SJCRH30 (cell line): ENCODE data around the gene RIPOR3. TPM values are rescaled to one million over a fixed set of nuclear protein-coding genes. Genes with fewer than 3 reads are reported as not detected.

Experiments
- DNase-seq, 2 experiments: peaks; one replicate each; pipeline ENCODE4 v3.0.0-alpha.2; 2015 to 2020
- H3K27ac ChIP-seq: fragments of 250-450 bp; sonication (Bioruptor Pico); 2 replicates; pipeline ENCODE4 v1.5.1; 2020; ENCODE audit warnings: mild to moderate bottlenecking, moderate library complexity
- H3K27me3 ChIP-seq: fragments of 250-450 bp; sonication (Bioruptor Pico); 2 replicates; pipeline ENCODE4 v1.5.1; 2020; ENCODE audit warnings: mild to moderate bottlenecking, moderate library complexity
- H3K36me3 ChIP-seq: fragments of 250-450 bp; sonication (Bioruptor Pico); 2 replicates; pipeline ENCODE4 v1.5.1; 2020; ENCODE audit warnings: mild to moderate bottlenecking, moderate library complexity
- H3K4me1 ChIP-seq: fragments of 250-450 bp; sonication (Bioruptor Pico); 2 replicates; pipeline ENCODE4 v1.5.1; 2020; ENCODE audit warnings: mild to moderate bottlenecking, moderate library complexity
- H3K4me3 ChIP-seq: fragments of 250-450 bp; sonication (Bioruptor Pico); 2 replicates; pipeline ENCODE4 v1.5.1; 2020; ENCODE audit warnings: mild to moderate bottlenecking, moderate library complexity
- H3K9me3 ChIP-seq: fragments of 250-450 bp; sonication (Bioruptor Pico); replicated peaks from 2 replicates; pipeline ENCODE4 v1.5.1; 2020; ENCODE audit warnings: mild to moderate bottlenecking, moderate library complexity
- total RNA-seq: library from RNA; depleted of rRNA; stranded (reverse); fragments of >200 nt; shearing (Covaris generic); gene quantifications from 2 replicates; pipeline ENCODE4 v1.2.3, GENCODE V29; 2014; rRNA removed

The RIPOR3 gene, protein sequence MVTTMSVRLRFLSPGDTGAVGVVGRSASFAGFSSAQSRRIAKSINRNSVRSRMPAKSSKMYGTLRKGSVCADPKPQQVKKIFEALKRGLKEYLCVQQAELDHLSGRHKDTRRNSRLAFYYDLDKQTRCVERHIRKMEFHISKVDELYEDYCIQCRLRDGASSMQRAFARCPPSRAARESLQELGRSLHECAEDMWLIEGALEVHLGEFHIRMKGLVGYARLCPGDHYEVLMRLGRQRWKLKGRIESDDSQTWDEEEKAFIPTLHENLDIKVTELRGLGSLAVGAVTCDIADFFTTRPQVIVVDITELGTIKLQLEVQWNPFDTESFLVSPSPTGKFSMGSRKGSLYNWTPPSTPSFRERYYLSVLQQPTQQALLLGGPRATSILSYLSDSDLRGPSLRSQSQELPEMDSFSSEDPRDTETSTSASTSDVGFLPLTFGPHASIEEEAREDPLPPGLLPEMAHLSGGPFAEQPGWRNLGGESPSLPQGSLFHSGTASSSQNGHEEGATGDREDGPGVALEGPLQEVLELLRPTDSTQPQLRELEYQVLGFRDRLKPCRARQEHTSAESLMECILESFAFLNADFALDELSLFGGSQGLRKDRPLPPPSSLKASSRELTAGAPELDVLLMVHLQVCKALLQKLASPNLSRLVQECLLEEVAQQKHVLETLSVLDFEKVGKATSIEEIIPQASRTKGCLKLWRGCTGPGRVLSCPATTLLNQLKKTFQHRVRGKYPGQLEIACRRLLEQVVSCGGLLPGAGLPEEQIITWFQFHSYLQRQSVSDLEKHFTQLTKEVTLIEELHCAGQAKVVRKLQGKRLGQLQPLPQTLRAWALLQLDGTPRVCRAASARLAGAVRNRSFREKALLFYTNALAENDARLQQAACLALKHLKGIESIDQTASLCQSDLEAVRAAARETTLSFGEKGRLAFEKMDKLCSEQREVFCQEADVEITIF
- total RNA-seq = 1.7 and 2.6 TPM in 2 replicates

DNA sequence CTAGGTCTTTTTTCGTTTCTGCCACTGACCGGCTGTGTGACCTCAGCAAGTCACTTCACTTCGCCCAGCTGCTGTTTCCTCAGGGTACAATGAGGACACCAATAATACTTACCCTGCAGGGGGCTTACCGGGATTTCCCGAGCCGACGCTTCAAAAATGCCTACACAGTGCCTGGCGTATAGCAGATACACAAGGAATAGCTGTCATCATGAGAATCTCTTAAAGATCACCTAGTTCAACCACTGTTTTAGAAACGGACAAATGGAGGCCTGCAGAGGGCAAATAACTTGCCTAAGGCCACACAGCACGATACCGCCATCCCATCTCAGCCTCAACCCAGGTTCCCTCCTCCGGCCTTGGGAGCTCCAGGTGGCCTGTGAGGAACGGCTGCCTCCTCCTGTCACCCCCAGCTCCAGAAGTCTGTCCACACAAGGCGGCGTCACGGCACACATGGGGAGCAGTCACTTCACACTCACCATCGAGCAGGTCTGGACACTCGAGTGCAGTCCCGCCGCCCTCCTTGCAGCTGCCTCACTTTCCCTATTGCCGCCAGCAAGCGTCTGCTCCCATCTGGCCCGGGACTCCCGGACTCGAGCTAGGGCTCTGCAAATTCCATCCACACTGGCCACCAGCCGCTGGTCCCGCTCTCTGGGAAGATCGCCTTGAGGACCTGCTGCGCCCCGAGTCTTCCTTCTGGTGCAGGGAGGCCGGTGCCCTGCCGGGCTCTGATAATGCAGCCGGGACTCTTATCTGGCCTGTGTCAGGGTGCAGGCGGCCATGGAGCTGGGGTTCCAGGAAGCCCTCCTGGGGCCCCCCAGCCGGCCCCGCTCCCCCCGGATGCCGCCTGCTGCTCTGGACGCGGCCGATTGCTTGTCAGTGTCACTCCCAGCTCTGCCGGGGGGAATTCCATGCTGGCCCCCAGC lies at the start of gene RIPOR3:
Gene RIPOR3 (minus strand): TSS at position 893 of the 923 bp plus-strand sequence. CDS start 414 bp downstream, at position 479.
- no peak within 1 kb of the TSS for H3K27ac ChIP-seq
- peaks cover 46% of the 10 kb centered on the region for H3K27me3 ChIP-seq
- H3K9me3 ChIP-seq = no peaks in the 10 kb centered on the region
- peak; percentile 60 to 74 for DNase-seq
- H3K4me1 ChIP-seq = peaks cover 14% of the 10 kb centered on the region
- no peaks in the 10 kb centered on the region for H3K36me3 ChIP-seq
- H3K4me3 ChIP-seq = peak within 1 kb of the TSS; percentile 14

- H3K27ac ChIP-seq = no peak overlapping the region
- DNase-seq = no peak
- H3K4me3 ChIP-seq = no peak overlapping the region
- H3K27me3 ChIP-seq = peaks cover 3% of the 10 kb centered on the region
- no peaks in the 10 kb centered on the region for H3K36me3 ChIP-seq
- peaks cover 2% of the 10 kb centered on the region; the same call in 1 of the 2 replicates for H3K4me1 ChIP-seq
- H3K9me3 ChIP-seq = no peaks in the 10 kb centered on the region
Observed at GRCh38 chr20:50737352-50737751, 46.0 kb upstream of the RIPOR3 start.

GRCh38 chr20:50735813-50736212 lies 44.5 kb upstream of the RIPOR3 start:
- H3K4me1 ChIP-seq = peaks cover 2% of the 10 kb centered on the region; the same call in 1 of the 2 replicates
- no peaks in the 10 kb centered on the region for H3K9me3 ChIP-seq
- no peak overlapping the region for H3K4me3 ChIP-seq
- H3K27ac ChIP-seq = no peak overlapping the region
- peaks cover 9% of the 10 kb centered on the region for H3K27me3 ChIP-seq
- DNase-seq = no peak
- H3K36me3 ChIP-seq = no peaks in the 10 kb centered on the region

- Histone ChIP-seq H3K27ac (no peak overlapping the region), H3K9me3 (no peaks in the 10 kb centered on the region), H3K4me3 (no peak overlapping the region), H3K4me1 (peaks cover 2% of the 10 kb centered on the region; the same call in 1 of the 2 replicates), H3K27me3 (peaks cover 9% of the 10 kb centered on the region), H3K36me3 (no peaks in the 10 kb centered on the region)
- DNase-seq = no peak
Observed at GRCh38 chr20:50734730-50735679, 43.7 kb upstream of the RIPOR3 start.

GRCh38 chr20:50733644-50734349 lies 42.5 kb upstream of the RIPOR3 start:
- Histone ChIP-seq H3K4me1 (peaks cover 2% of the 10 kb centered on the region; the same call in 1 of the 2 replicates), H3K36me3 (no peaks in the 10 kb centered on the region), H3K9me3 (no peaks in the 10 kb centered on the region), H3K27me3 (peaks cover 9% of the 10 kb centered on the region), H3K27ac (no peak overlapping the region), H3K4me3 (no peak overlapping the region)
- DNase-seq = no peak

DNA sequence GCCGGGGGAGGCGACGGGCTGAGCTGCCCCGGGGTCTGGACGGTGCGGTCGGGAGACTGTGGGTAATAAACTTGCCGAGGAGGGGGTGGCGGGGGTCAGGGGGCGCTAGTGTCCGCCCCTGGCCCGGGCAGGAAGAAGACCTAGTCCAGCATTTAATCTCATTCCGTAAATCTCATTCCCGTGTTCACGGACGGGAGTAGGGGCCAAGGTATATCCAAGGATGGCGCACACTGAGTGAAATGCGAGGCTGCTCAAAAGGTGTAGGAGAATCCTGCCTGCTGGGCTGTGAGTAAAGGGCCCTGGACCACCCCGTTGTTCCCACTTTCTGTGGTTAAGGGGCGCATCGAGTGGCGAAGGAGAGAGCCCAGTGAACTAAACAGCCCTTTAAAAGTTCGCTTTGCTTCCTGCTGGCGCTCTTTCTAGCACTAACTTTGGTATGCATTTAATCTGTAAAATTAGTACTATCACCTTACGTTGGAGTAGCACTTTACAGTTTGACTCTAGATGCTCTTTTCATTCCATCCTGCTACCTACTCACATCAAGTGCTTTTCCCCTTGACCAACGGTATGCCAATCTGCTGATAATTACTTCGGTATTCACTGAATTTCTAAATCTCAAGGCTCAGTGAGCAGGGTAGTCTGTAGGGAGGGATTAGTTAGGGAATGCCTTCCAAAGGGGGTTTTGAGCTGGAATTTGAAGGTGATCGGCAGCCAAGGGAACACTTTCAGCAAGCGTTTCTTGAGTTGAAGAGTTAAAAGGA lies 40.8 kb upstream of the RIPOR3 start:
- DNase-seq = no peak
- H3K27me3 ChIP-seq = peaks cover 9% of the 10 kb centered on the region
- H3K9me3 ChIP-seq = no peaks in the 10 kb centered on the region
- H3K4me1 ChIP-seq = peaks cover 2% of the 10 kb centered on the region; the same call in 1 of the 2 replicates
- H3K36me3 ChIP-seq = no peaks in the 10 kb centered on the region
- peak overlapping the region; percentile 68 for H3K4me3 ChIP-seq
- no peak overlapping the region for H3K27ac ChIP-seq

- peak; percentile 99 for DNase-seq
- H3K36me3 ChIP-seq = no peaks in the 10 kb centered on the region
- no peaks in the 10 kb centered on the region for H3K9me3 ChIP-seq
- H3K27ac ChIP-seq = no peak within 1 kb of the TSS
- H3K4me3 ChIP-seq = peak within 1 kb of the TSS; percentile 68
- peaks cover 2% of the 10 kb centered on the region; the same call in 1 of the 2 replicates for H3K4me1 ChIP-seq
- H3K27me3 ChIP-seq = peaks cover 9% of the 10 kb centered on the region
Observed at GRCh38 chr20:50731055-50731929, 40.0 kb upstream of the RIPOR3 start, which contains the start of gene PARD6B. TSS of gene PARD6B (plus strand) at chr20:50731580. CDS start at chr20:50731787, 207 bp downstream.

GRCh38 chr20:50730765-50731054 lies 39.4 kb upstream of the RIPOR3 start:
- H3K27ac ChIP-seq = no peak overlapping the region
- no peak for DNase-seq

DNA sequence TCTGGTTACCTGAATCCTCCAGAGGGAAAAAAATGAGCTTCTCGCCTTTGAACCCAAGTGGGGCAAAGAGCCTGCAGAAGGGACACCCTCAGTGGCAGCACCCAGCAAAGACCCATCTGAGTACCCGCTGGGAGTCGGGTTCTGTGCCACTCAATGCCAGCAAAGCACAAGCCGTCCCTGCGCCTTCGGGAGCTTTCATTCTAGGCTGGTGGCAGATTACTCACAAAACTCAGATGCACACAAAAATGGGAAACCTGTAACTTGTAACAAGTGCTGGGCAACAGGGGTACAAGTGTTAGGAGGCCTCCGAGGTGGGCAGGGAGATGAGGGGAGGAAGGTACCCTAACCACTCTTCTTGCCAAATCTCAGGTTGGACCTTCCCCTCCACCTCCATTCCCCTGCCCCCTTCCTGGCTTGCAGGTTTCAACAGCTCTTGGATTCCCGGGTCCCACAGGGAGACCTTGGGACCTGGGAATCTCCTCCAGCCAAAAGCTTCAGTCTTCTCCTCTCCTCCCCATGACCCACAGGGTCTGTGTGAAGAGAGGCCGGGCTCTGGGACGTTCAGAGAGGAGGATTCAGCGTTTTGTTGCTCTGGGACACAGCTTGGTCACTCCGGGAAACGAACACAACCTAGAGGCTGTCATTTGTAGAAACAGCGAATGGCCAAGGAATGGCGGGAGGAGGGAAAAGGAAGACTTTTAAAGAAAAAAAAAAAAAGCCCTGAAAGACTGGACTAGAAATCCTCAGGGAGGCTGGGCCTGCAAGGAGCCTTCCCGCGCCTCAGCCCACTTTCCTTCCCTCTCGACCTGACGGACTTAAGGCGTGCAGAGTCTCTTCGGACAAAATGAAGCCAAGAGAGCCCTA lies 38.8 kb upstream of the RIPOR3 start:
- H3K27me3 ChIP-seq = peaks cover 9% of the 10 kb centered on the region
- H3K4me1 ChIP-seq = peaks cover 2% of the 10 kb centered on the region; the same call in 1 of the 2 replicates
- no peaks in the 10 kb centered on the region for H3K9me3 ChIP-seq
- no peaks in the 10 kb centered on the region for H3K36me3 ChIP-seq
- no peak overlapping the region for H3K27ac ChIP-seq
- DNase-seq = peak in 1 of 2 experiments; percentile 32
- peak overlapping the region; percentile 68 for H3K4me3 ChIP-seq

More at GRCh38 chr20:50730765-50731054, 39.4 kb upstream of the RIPOR3 start:
- Histone ChIP-seq H3K9me3 (no peaks in the 10 kb centered on the region), H3K27me3 (peaks cover 9% of the 10 kb centered on the region), H3K4me1 (peaks cover under 1% of the 10 kb centered on the region; the same call in 1 of the 2 replicates), H3K4me3 (peak overlapping the region; percentile 68), H3K36me3 (no peaks in the 10 kb centered on the region)

DNA sequence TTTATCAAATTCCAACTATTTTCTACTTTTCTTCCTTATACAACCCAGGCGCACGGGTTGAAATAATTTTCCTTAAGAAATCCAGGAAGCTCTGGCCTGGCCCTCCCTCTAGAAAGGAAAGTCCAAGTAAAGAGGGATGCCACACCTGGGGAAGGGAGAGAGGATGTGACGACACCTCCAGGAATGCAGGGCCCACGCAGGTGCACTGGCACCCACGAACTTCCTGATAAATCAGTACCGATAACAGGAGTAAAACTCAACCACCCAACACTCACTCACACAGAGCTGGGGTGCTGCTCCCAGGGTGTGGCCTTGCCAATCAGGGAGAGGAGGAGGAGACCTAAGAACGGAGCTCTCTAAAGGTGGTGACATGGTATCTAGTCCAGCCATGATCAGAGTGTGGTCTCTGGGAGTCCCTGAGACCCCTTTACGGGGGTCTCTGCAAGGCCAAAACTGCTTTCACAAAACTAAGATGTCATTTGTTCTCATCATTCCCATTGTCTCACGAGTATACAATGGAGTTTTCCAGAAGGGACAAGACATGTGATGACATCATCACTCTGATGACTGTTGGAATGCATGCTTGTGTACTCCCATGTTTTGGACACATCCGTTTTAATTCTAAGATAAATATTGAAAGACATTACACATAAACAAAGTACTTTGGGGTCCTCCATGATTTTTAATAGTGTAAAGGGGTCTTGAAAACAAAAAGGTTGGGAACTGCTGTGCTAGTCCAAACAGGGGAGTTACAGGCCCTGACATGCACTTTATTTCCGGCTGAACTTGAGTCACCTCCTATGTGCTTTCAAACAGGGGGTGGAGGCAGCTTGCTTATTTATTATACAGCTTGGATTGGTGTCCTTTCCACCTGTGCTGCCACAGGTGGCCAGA lies 37.9 kb upstream of the RIPOR3 start:
- Histone ChIP-seq H3K27me3 (peaks cover 9% of the 10 kb centered on the region), H3K9me3 (no peaks in the 10 kb centered on the region), H3K36me3 (no peaks in the 10 kb centered on the region), H3K4me1 (peaks cover 10% of the 10 kb centered on the region), H3K27ac (no peak overlapping the region), H3K4me3 (no peak overlapping the region)
- DNase-seq = no peak
